GM19324 (cell line): ENCODE results near the gene RGPD4.
"Not testable (repeated sequence)": the region's sequence is repeated elsewhere in the genome, so short reads cannot be mapped to it uniquely, and the experiment has no call there.

Experiments
- ATAC-seq: cut with Tn5 transposase; IDR thresholded peaks from one replicate; pipeline ENCODE4 v1.9.1; 2021; ENCODE audit warnings: mild to moderate bottlenecking, moderate library complexity; ENCODE audit not compliant: unreplicated experiment, low FRiP score

RGPD4 gene

GRCh38 chr2:107826749-107827148 is at the start of gene RGPD4:
Gene RGPD4 (plus strand): TSS chr2:107826892. CDS start chr2:107827014, 122 bp downstream.
- ATAC-seq = not testable (repeated sequence)

DNA sequence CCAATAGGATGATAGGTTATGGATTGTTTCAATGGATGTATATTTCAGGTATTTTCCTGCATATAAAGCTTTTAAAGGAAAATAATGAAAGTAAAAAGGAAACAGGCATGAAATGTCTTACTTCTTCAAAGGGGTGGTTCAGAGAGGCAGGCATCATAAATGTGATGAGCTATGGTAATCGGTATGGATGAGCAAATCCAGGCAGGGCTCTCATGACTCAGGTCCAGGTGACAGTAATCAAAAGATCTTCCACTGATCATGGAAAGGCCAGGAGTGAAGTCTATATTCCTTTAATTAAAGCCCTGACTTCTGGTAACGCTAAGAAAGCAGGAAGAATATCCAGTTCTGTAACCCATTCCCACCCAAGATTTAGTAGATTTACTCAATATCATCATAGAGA is 48.7 kb upstream of the RGPD4 start:
- no peak for ATAC-seq

GRCh38 chr2:107785756-107786155 is 40.9 kb upstream of the RGPD4 start:
- no peak for ATAC-seq

- ATAC-seq = no peak
Observed at GRCh38 chr2:107790837-107791236, 35.9 kb upstream of the RGPD4 start.

DNA sequence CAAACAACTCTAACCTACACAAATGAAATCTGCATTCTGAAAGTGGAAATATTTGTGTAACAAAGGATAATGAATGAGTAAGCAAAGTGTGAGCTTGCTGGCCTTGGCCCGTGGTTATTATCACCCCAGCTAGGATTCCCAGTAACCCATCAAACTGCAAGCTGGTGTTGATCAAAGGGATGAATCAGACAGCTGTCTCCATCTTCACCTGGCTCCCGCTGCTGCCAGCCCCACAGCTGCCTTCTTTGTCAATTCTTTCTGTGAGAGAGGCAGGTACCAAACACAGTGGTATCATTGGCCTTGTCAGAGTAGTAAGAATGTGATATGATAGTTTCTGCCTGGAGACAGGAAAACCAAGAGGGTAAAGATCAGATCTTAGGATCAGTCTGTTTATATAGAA is 25.2 kb upstream of the RGPD4 start:
- ATAC-seq = no peak

DNA sequence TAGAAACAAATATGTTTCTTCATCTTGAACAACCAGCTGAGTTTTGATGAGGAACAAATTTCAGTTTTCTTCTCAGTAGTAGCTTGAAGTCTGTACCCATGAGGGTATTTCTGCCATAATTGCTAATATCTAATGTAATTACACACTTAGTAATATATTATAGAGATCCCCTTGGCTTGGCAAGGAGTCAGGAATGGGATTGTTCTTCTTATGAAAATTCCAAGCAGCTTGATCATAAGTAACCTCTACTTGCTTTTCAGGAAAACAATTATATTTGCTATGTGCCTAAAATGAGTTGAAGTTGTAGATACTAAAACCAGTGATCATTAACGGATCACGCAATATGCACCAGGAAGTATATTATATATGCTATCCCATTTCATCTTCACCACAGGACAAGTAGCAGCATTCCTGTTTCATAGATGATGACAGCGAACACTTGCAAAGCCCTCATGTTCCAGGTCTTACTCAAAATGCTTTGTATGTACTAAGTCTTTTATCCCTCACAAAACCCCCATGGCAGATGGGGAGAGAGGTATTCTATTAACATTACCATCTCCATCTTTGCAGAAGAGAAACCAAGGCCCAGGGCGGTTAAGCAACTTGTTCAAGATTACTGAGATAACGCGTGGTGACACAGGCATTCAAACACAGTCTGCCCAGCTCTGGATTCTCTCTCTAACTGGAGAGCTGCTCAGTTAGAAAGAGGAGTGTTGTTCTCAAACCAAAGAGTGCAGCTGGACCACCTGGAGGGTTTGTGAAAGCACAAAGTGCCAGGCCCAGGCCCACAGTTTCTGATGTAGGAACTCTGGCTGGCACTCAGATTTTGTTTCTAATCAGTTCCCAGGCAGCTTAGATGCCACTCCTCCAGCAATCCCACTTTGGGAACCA is 21.8 kb upstream of the RGPD4 start:
- no peak for ATAC-seq

DNA sequence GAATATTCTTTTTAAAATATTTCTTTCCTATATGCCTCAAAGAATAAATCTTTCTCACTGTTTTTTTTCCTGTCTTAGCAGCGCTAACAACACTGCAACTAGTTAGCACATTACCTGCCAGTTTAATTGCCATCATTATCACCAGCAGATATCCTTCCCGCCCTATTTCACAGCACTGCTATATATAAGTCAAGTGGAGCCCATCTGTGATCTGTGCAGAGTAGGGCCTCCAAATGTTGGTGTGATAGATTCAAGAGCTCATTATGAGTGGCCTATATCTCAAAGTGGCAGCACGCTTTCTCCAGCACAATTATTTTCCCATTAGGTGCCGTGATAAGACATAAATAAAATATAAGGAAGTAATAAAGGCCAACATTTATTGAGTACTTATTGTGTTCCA is 19.8 kb upstream of the RGPD4 start:
- no peak for ATAC-seq

DNA sequence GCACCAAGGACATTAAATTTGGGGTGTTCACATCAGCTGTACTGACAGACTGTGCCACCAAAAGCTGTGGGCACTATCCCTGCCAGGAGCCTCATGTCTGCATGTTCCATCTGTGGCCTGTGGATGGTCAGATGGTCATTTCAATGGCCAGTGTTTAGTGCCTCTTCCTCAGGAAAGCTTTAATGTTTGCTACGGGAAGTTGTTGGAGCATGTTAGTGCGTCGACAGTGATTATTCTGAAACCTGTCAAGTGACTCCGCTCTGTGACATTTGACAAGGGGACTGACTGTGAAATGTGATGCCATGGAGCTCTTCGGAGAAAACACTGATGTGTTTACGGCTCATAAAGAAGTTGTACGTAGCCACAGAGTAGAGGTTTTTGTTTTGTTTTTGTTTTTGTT is 18.7 kb upstream of the RGPD4 start:
- no peak for ATAC-seq

- ATAC-seq = no peak
Observed at GRCh38 chr2:107808959-107809358, 17.7 kb upstream of the RGPD4 start.

DNA sequence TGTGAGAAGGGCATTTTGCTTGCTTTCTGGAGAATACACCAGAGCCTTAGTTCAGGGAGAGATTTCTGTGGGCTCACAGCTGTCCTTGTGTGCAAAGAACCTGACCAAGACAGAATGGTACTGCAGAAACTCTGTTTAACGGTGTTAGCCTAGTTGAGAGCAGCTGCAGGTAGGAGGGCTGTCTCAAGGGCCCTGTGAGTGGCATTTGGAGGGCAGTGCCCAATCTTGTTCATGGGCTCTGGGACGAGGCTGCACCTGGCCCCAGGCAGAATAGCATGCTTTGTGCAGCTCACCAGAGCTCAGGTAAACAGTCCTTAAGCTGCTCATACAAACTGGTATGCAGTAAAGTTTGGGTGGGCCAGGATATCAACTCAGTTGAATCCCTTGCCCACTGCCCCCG is 16.9 kb upstream of the RGPD4 start:
- no peak for ATAC-seq

- no peak for ATAC-seq
Observed at GRCh38 chr2:107810734-107811133, 16.0 kb upstream of the RGPD4 start.

DNA sequence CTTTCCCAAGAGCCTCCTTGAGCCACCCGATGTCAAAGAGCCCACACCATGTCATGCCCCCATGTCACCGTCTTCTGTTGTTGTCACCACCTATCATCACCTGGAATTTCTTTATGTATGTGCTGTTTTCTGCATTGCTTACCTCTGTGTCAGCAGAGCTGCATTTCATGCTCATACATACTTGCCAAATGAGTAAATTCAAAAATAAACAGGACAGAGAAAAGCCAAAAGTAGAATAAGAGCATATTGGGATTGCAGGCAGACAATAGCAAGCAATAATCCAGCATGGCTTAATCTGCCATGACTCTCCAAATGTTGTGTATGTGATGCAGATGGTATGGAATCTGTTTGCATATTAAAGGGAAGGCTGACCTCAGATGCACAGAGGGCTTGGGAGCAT is 15.3 kb upstream of the RGPD4 start:
- ATAC-seq = no peak

DNA sequence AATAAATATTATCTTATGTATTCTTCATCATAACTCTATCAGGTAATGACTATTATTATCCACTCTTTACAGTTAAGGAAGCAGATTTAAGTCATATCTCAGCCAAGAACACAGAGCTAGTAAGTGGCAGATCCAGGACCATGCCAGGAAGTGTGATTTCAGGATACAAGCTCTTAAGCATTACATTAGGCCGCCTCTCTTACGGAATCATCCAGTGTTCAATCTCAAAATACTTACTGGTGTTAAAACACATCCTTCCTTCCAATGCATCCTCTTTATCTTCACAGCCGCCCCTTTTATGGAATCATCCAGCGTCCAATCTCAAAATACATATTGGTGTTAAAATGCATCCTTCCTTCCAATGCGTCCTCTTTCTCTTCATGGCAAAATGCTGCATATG is 14.7 kb upstream of the RGPD4 start:
- ATAC-seq = no peak

DNA sequence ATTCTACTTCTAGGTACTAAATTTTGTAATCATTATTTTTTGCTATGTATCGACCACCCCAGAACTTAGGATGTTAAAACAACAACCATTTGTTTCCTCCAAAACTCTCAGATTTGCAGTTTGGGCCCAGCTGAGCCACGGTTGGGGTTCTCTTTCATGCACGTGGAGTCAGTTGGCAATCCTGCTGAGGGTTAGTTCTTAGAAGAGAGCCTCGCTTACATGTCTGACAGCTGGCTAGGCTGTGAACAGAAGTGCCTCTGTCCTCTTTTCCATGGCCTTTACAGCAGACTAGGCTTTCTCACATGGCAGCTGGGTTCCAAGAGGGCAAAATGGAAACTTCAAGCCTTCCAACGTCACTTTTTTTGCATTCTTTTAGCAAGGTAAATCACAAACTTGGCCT is 9.3 kb upstream of the RGPD4 start:
- no peak for ATAC-seq

DNA sequence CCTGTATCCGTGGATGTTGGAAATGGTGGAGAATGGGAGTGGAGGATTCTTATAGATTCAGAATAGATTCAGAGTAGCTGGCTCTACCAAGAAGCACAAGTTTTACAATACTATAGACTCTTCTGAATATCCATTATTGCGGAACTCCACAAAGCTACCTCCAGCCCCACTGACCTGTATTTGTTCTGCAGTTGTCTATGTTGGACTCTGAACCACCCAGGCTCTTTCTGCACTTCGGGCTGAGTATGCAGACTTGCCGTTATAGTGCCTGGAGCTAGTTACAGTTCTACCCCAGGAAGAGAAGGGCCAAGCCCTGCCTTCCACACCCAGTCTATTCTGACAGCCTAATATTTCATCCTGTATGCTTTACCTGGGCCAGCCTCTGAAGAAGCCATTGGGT is 4.4 kb upstream of the RGPD4 start:
- ATAC-seq = no peak

- no peak for ATAC-seq
Observed at GRCh38 chr2:107824451-107825205, 2.1 kb upstream of the RGPD4 start.

DNA sequence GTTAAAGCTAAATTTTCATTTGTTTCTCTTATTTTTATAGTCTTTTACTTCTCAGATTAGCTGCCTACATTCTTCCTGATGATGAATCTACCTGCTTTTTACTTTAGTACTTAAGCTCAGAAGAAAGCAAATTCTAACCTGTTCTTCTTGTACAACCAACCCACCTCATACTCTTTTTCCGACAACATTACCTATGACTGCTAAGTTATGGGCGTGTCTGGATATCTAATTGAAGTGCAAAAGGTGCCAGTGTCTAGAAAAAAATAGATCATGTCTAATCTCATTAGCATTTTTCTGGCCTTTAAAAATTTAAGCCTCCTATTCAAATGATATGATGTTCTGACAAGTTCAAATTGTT is 1.5 kb upstream of the RGPD4 start:
- ATAC-seq = no peak

DNA sequence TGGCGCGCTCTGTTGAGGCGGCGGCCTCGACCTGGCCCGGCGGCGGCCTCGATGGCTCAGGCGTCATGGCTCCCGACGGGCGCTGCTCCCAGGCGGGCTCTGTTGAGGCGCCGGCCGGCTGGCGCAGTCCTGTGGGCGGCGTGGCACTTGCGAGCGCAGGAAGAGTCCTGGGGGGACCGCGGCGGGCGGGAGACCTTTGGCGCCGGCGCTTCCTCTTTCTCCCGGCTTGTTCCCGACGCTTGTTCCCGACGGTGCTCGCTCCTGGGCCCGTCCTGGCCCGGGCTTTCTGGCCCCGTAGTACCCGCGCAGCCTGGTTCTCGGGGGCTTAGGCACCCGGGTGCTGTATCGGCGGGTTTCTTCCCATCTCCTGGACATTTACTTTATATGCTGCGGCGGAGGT is 2.8 kb downstream of the RGPD4 start:
- ATAC-seq = not testable (repeated sequence)

GRCh38 chr2:107833152-107833551 is 6.5 kb downstream of the RGPD4 start:
- ATAC-seq = not testable (repeated sequence)

- not testable (repeated sequence) for ATAC-seq
Observed at GRCh38 chr2:107833618-107834017, 6.9 kb downstream of the RGPD4 start.

DNA sequence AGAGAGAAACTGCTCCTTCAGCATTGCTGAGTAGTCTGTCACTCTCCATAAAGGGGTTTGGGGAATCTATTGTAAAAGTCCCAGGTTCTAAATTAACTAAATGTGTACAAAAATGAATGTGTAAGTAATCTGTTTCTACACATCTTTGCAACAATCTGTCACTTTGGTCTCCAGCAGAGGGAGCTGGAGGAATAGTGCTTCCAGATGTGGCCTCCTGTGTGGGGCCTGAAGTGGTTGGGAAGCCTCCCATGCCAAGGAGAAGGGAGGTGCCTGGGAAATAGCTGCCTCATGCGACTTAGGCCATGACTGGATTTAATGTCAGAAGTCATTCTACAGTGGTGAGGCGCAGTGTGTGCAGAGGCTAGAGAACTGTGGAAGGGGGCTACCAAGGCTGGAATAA is 89.4 kb downstream of the RGPD4 start:
- not testable (repeated sequence) for ATAC-seq
